Activated gamma-delta T cell (primary cell): Measurements from ENCODE around the gene ACO1.

ENCODE experiments used
- DNase-seq: peaks from one replicate; lab custom pipeline; 2025; lab: John Stamatoyannopoulos, UW

The ACO1 gene

GRCh38 chr9:32490601-32491000 is 106.2 kb downstream of the ACO1 start:
- DNase-seq: no peak

DNA sequence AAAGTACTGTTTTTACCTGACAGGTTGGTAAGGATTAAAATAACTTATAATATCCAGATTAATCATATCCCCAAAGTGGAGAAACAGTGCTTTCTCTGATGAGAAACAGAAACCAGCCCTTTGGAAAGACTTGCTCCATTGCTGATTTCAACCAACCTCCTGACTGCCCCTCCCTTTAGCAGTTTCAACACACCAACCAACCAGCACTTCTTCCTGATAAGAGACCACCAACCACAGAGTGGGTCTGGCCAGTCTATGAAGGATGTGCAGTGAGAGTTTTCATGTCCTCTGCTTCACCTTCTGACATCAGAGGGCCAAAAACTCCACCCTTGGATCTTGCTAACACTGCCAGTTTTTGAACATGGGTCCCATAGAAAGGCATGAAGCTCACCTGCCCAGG is 113.5 kb downstream of the ACO1 start:
- DNase-seq: no peak

DNA sequence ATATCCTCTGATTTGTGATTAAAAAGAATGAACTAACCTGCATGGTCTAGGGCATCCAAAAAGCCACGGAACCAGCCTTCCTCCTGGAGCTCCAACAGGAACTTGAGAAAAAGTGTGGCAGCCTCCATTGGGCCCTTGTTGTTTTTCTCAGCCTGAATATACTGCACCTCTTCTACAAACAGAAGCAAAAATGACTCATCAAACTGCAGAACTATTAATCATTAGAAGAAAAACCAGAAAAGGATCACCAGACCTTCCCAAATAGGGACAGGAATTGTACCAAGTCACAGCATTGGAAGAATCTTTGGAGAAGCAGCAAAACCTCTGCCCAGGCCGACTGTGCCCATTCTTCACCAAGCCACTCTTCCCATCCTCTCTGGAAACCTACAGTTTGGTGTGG is 116.3 kb downstream of the ACO1 start:
- no peak for DNase-seq

GRCh38 chr9:32501868-32502267 is 117.4 kb downstream of the ACO1 start:
- DNase-seq: no peak

- DNase-seq: no peak
Measured at GRCh38 chr9:32502464-32502863, 118.0 kb downstream of the ACO1 start.

DNA sequence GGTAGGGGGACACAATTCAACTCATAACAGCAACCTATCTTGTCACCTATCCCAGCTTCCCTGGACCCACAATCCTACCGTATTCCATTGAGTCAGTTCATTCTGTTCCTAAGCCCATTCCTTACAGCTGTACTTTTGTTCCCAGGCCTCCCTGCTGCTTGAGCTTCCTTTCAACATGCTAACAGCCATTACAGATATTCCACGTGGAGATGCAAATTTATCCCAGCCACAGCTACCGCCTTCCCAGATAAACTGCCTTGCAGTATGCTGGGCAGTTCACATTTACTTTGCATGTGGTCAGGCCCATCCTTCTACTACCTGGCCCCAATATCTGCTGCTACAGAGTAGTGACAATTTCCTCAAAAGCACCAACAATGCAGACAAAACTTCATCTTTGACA is 118.6 kb downstream of the ACO1 start:
- no peak for DNase-seq
